ENCODE results near the gene TMEM258.

GRCh38 chr11:61749591-61750217, 42.7 kb downstream of the TMEM258 start:
- TF ChIP-seq EZH2 (IDR thresholded peaks at IDR 0.05; ENCODE audit: insufficient read depth, poor library complexity, severe bottlenecking) (no peak), EZH2phosphoT487 (IDR thresholded peaks at IDR 0.05; ENCODE audit: insufficient read depth, low read depth) (no peak)
